Measurements from ENCODE around the gene AHRR.

The AHRR gene

DNA sequence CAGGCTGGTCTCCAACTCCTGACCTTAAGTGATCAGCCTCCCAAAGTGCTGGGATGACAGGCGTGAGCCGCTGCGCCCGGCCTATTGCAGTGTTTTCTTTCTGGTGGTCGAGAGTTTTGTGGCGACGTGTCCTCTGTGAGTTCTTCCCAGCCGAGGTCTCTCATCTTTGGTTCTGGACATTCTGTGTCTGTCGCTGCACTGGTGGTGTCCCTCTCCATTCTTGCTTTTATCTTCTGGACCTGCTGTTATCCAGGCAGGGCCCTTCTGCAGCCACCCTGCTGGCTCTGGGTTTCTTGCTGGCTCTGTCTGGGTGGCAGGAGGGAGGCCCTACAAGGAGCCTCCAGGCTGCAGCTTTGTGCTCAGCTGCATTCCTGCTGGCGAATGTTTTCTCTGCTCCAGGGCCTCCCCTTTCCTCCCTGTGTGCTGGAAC lies 72.3 kb downstream of the AHRR start:
- Histone ChIP-seq H2BK5ac (ENCODE audit: low read depth, low read length, poor library complexity) (peak overlapping the region; percentile 9), H2AFZ (ENCODE audit: insufficient read depth, low read length, poor library complexity) (no peak overlapping the region), H2AK5ac (ENCODE audit: low read length) (no peak overlapping the region), H3K36me3 (ENCODE audit: control insufficient read depth in 1 of 2, insufficient read depth in 2 of 2, low read length in 2 of 2) (no peaks in the 10 kb centered on the region), H3K4me3 (ENCODE audit: low read depth, low read length) (no peak overlapping the region), H4K8ac (ENCODE audit: low read depth, low read length) (peak overlapping the region; percentile 72), H3K23ac (ENCODE audit: low read length) (no peak overlapping the region), H4K91ac (ENCODE audit: low read depth, low read length) (peak overlapping the region; percentile 61), H3K18ac (ENCODE audit: low read length) (peak overlapping the region; percentile 27), H3K4me2 (ENCODE audit: low read length) (no peak overlapping the region), H2BK12ac (ENCODE audit: low read length) (peak overlapping the region; percentile 59), H3K27ac (ENCODE audit: low read depth, low read length) (no peak overlapping the region), H3K9me3 (ENCODE audit: insufficient read depth, low read depth, low read length) (no peaks in the 10 kb centered on the region), H3K79me1 (ENCODE audit: low read length) (peaks cover 24% of the 10 kb centered on the region), H3K14ac (ENCODE audit: low read length) (peak overlapping the region; percentile 35), H4K12ac (ENCODE audit: low read depth, low read length) (no peak overlapping the region), H3K9ac (ENCODE audit: low read length) (no peak overlapping the region), H3K27me3 (ENCODE audit: insufficient read depth, low read length) (no peaks in the 10 kb centered on the region), H2BK120ac (ENCODE audit: insufficient read depth, low read length, poor library complexity) (peak overlapping the region; percentile 30), H3K4ac (ENCODE audit: low read depth, low read length) (no peak overlapping the region), H3K79me2 (ENCODE audit: control insufficient read depth, insufficient read depth, low read length, poor library complexity) (peaks cover 5% of the 10 kb centered on the region), H3K4me1 (ENCODE audit: control insufficient read depth in 1 of 2, insufficient read depth in 2 of 2, low read length in 2 of 2) (peaks cover 28 to 29% of the 10 kb centered on the region in 2 experiments)
- DNase-seq: peak; percentile 54 to 67
- no CpG with 5 or more reads among the region's 10 CpGs for whole genome bisulfite sequencing (ENCODE audit: extremely low coverage, insufficient coverage, insufficient read length)

- H3K14ac ChIP-seq (ENCODE audit: low read length): peak overlapping the region; percentile 68
- H3K27ac ChIP-seq (ENCODE audit: low read depth, low read length): peak overlapping the region; percentile 69
- H2BK120ac ChIP-seq (ENCODE audit: insufficient read depth, low read length, poor library complexity): peak overlapping the region; percentile 49
- no CpG with 5 or more reads among the region's 18 CpGs for WGBS (ENCODE audit: extremely low coverage, insufficient coverage, insufficient read length)
- H3K4ac ChIP-seq (ENCODE audit: low read depth, low read length): peak overlapping the region; percentile 71
- peak overlapping the region; percentile 8 for H3K18ac ChIP-seq (ENCODE audit: low read length)
- H2AK5ac ChIP-seq (ENCODE audit: low read length): peak overlapping the region; percentile 44
- H3K4me1 ChIP-seq (ENCODE audit: control insufficient read depth in 1 of 2, insufficient read depth in 2 of 2, low read length in 2 of 2): peaks cover 32% of the 10 kb centered on the region in 2 experiments
- H2AFZ ChIP-seq (ENCODE audit: insufficient read depth, low read length, poor library complexity): peak overlapping the region; percentile 9
- H3K4me3 ChIP-seq (ENCODE audit: low read depth, low read length): no peak overlapping the region
- no peak overlapping the region for H3K23ac ChIP-seq (ENCODE audit: low read length)
- no peak overlapping the region for H3K4me2 ChIP-seq (ENCODE audit: low read length)
- peak overlapping the region; percentile 42 for H2BK12ac ChIP-seq (ENCODE audit: low read length)
- no peaks in the 10 kb centered on the region for H3K9me3 ChIP-seq (ENCODE audit: insufficient read depth, low read depth, low read length)
- H4K8ac ChIP-seq (ENCODE audit: low read depth, low read length): peak overlapping the region; percentile 55
- H2BK5ac ChIP-seq (ENCODE audit: low read depth, low read length, poor library complexity): peak overlapping the region; percentile 56
- no peaks in the 10 kb centered on the region for H3K27me3 ChIP-seq (ENCODE audit: insufficient read depth, low read length)
- peak overlapping the region; percentile 20 for H4K12ac ChIP-seq (ENCODE audit: low read depth, low read length)
- H3K79me1 ChIP-seq (ENCODE audit: low read length): peaks cover 27% of the 10 kb centered on the region
- H3K79me2 ChIP-seq (ENCODE audit: control insufficient read depth, insufficient read depth, low read length, poor library complexity): peaks cover 5% of the 10 kb centered on the region
- no peaks in the 10 kb centered on the region for H3K36me3 ChIP-seq (ENCODE audit: control insufficient read depth in 1 of 2, insufficient read depth in 2 of 2, low read length in 2 of 2)
- DNase-seq: peak in 1 of 2 donors; percentile 15
- H4K91ac ChIP-seq (ENCODE audit: low read depth, low read length): peak overlapping the region; percentile 91
- no peak overlapping the region for H3K9ac ChIP-seq (ENCODE audit: low read length)
These were observed 73.2 kb downstream of the AHRR start for GRCh38 chr5:394671-395155.

DNA sequence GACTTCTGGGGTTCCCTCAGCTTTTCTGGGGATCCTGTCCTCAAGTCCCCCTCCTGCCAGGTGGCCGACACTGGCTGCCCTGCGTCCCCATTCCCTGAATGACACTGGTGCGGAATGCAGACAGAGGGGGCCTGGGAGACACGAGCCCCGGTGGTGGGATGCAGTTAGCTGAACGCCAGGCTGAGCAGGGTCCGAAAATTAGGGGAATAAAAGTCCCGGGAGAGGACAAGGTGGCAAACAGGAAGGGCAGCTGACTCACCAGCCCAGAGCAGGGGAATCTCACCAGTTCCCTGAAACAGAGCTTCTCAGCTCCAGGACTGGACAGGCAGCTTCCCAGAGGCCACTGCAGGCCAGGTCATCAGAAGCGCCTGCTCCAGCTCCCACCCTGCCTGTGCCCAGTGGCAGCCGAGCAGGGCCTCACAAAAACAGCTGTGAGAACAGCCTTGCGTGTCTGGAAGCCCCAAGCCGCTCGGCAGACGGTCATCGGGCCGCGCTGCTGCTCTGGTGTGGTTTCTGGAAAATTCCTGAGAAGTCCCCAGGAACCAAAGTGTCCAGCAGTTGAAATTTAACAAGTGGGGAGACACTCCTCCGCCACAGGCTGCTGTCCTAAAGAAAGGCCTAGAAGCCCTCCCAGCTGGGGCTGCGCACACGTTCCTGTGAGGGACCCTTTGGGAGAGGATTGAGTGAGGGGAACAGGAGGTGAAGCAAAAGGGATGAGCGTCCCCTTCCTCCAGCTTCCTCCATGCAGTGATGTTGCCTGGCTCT lies 73.8 kb downstream of the AHRR start:
- H3K79me1 ChIP-seq (ENCODE audit: low read length): peaks cover 27% of the 10 kb centered on the region
- WGBS (ENCODE audit: extremely low coverage, insufficient coverage, insufficient read length): no CpG with 5 or more reads among the region's 21 CpGs
- peak overlapping the region; percentile 71 for H3K4ac ChIP-seq (ENCODE audit: low read depth, low read length)
- H3K36me3 ChIP-seq (ENCODE audit: control insufficient read depth in 1 of 2, insufficient read depth in 2 of 2, low read length in 2 of 2): no peaks in the 10 kb centered on the region
- H3K18ac ChIP-seq (ENCODE audit: low read length): peak overlapping the region; percentile 10
- H3K4me1 ChIP-seq (ENCODE audit: control insufficient read depth in 1 of 2, insufficient read depth in 2 of 2, low read length in 2 of 2): peaks cover 32 to 34% of the 10 kb centered on the region in 2 experiments
- H3K9me3 ChIP-seq (ENCODE audit: insufficient read depth, low read depth, low read length): no peaks in the 10 kb centered on the region
- peak overlapping the region; percentile 93 for H2AK5ac ChIP-seq (ENCODE audit: low read length)
- no peak overlapping the region for H3K4me3 ChIP-seq (ENCODE audit: low read depth, low read length)
- peak overlapping the region; percentile 56 for H2BK5ac ChIP-seq (ENCODE audit: low read depth, low read length, poor library complexity)
- peak; percentile 63 to 72 for DNase-seq
- no peak overlapping the region for H3K4me2 ChIP-seq (ENCODE audit: low read length)
- peak overlapping the region; percentile 57 for H4K8ac ChIP-seq (ENCODE audit: low read depth, low read length)
- H4K12ac ChIP-seq (ENCODE audit: low read depth, low read length): peak overlapping the region; percentile 20
- peak overlapping the region; percentile 68 for H3K14ac ChIP-seq (ENCODE audit: low read length)
- H4K91ac ChIP-seq (ENCODE audit: low read depth, low read length): peak overlapping the region; percentile 91
- H3K79me2 ChIP-seq (ENCODE audit: control insufficient read depth, insufficient read depth, low read length, poor library complexity): peaks cover 5% of the 10 kb centered on the region
- H2AFZ ChIP-seq (ENCODE audit: insufficient read depth, low read length, poor library complexity): peak overlapping the region; percentile 38
- H3K27me3 ChIP-seq (ENCODE audit: insufficient read depth, low read length): no peaks in the 10 kb centered on the region
- peak overlapping the region; percentile 49 for H2BK120ac ChIP-seq (ENCODE audit: insufficient read depth, low read length, poor library complexity)
- peak overlapping the region; percentile 78 for H2BK12ac ChIP-seq (ENCODE audit: low read length)
- no peak overlapping the region for H3K9ac ChIP-seq (ENCODE audit: low read length)
- H3K27ac ChIP-seq (ENCODE audit: low read depth, low read length): peak overlapping the region; percentile 72
- H3K23ac ChIP-seq (ENCODE audit: low read length): no peak overlapping the region

- Histone ChIP-seq H3K9me3 (ENCODE audit: insufficient read depth, low read depth, low read length) (no peaks in the 10 kb centered on the region), H3K14ac (ENCODE audit: low read length) (peak overlapping the region; percentile 8), H4K91ac (ENCODE audit: low read depth, low read length) (peak overlapping the region; percentile 75), H3K9ac (ENCODE audit: low read length) (no peak overlapping the region), H2BK5ac (ENCODE audit: low read depth, low read length, poor library complexity) (peak overlapping the region; percentile 1), H2AK5ac (ENCODE audit: low read length) (peak overlapping the region; percentile 93), H3K23ac (ENCODE audit: low read length) (no peak overlapping the region), H3K18ac (ENCODE audit: low read length) (peak overlapping the region; percentile 10), H4K8ac (ENCODE audit: low read depth, low read length) (peak overlapping the region; percentile 57), H3K79me1 (ENCODE audit: low read length) (peaks cover 27% of the 10 kb centered on the region), H3K4me1 (ENCODE audit: control insufficient read depth in 1 of 2, insufficient read depth in 2 of 2, low read length in 2 of 2) (peaks cover 32 to 34% of the 10 kb centered on the region in 2 experiments), H3K36me3 (ENCODE audit: control insufficient read depth in 1 of 2, insufficient read depth in 2 of 2, low read length in 2 of 2) (no peaks in the 10 kb centered on the region), H3K27ac (ENCODE audit: low read depth, low read length) (peak overlapping the region; percentile 72), H3K4me3 (ENCODE audit: low read depth, low read length) (no peak overlapping the region), H3K4me2 (ENCODE audit: low read length) (no peak overlapping the region), H3K4ac (ENCODE audit: low read depth, low read length) (peak overlapping the region; percentile 37), H3K27me3 (ENCODE audit: insufficient read depth, low read length) (no peaks in the 10 kb centered on the region), H3K79me2 (ENCODE audit: control insufficient read depth, insufficient read depth, low read length, poor library complexity) (peaks cover 5% of the 10 kb centered on the region), H2AFZ (ENCODE audit: insufficient read depth, low read length, poor library complexity) (no peak overlapping the region), H4K12ac (ENCODE audit: low read depth, low read length) (no peak overlapping the region), H2BK12ac (ENCODE audit: low read length) (peak overlapping the region; percentile 78), H2BK120ac (ENCODE audit: insufficient read depth, low read length, poor library complexity) (peak overlapping the region; percentile 43)
- no CpG with 5 or more reads among the region's 17 CpGs for WGBS (ENCODE audit: extremely low coverage, insufficient coverage, insufficient read length)
- DNase-seq: no peak
These were observed 74.5 kb downstream of the AHRR start for GRCh38 chr5:395921-396530.
